WTC11 (cell line): ENCODE data around the gene ONECUT2.

Experiments
- ATF2 ChIP-seq: sonication (generic); formaldehyde crosslinking; IDR thresholded peaks from 2 replicates; pipeline ENCODE4 v1.8.1; 2022; ENCODE audit warnings: low read depth, missing genetic modification reagents, borderline replicate concordance
- ELF4 ChIP-seq: sonication (generic); formaldehyde crosslinking; IDR thresholded peaks from 2 replicates; pipeline ENCODE4 v1.8.1; 2022; ENCODE audit warnings: low read depth, mild to moderate bottlenecking, moderate library complexity, missing genetic modification reagents
- ZNF138 ChIP-seq: sonication (generic); formaldehyde crosslinking; conservative IDR thresholded peaks from 2 replicates; pipeline ENCODE4 v1.8.1; 2022; ENCODE audit warnings: mild to moderate bottlenecking, moderate library complexity, missing genetic modification reagents

GRCh38 chr18:57446322-57446721 lies 11.1 kb downstream of the ONECUT2 start:
- TF ChIP-seq ZNF138 (CRISPR knock-in tag) (no peak), ELF4 (CRISPR knock-in tag) (no peak), ATF2 (CRISPR knock-in tag) (no peak)
